ENCODE data around the gene LYST.

DNA sequence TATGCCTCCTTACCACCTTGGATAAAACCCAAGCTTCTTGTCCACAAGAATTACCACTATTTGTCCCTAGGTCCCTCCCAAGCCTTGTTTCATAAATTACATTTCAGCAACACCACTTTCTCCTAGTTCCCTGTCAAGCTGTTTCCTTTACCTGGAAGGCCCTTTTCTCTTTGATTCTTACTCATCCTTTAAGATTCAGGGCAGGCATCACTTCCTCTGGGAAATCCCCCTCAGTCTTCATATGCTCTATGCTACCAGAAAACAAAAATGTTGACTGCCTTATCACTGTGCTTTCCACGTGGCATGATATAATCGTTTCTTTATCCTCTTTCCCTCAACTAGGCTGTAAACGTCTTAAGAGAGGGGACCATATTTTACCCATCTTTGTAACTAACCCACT lies 102.7 kb downstream of the LYST start:
- TF ChIP-seq, protein P1, sequence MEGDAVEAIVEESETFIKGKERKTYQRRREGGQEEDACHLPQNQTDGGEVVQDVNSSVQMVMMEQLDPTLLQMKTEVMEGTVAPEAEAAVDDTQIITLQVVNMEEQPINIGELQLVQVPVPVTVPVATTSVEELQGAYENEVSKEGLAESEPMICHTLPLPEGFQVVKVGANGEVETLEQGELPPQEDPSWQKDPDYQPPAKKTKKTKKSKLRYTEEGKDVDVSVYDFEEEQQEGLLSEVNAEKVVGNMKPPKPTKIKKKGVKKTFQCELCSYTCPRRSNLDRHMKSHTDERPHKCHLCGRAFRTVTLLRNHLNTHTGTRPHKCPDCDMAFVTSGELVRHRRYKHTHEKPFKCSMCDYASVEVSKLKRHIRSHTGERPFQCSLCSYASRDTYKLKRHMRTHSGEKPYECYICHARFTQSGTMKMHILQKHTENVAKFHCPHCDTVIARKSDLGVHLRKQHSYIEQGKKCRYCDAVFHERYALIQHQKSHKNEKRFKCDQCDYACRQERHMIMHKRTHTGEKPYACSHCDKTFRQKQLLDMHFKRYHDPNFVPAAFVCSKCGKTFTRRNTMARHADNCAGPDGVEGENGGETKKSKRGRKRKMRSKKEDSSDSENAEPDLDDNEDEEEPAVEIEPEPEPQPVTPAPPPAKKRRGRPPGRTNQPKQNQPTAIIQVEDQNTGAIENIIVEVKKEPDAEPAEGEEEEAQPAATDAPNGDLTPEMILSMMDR (IDR thresholded peaks at IDR 0.05; ENCODE audit: low read length), result no peak
- no peak for TF ChIP-seq EZH2 (IDR thresholded peaks at IDR 0.05; ENCODE audit: borderline replicate concordance, low read length)

Data from OCI-LY1 (cell line).